MM.1S (cell line): ENCODE results near the gene LMCD1.

Source experiments
- DNase-seq: peaks from one replicate; pipeline ENCODE4 v3.0.0-alpha.2; 2015
- H2AFZ ChIP-seq: fragments of 300-600 bp; sonication (generic); 2 replicates; pipeline ENCODE4 v1.6.0; 2016; ENCODE audit warnings: antibody characterized with exemption, low read length
- H3F3A ChIP-seq: fragments of 300-600 bp; sonication (generic); 2 replicates; pipeline ENCODE4 v1.6.1; 2016; ENCODE audit warnings: mild to moderate bottlenecking, antibody characterized with exemption, low read length, moderate library complexity, mixed read lengths; ENCODE audit not compliant: insufficient read depth
- H3K27ac ChIP-seq: fragments of 300-600 bp; sonication (generic); 2 replicates; pipeline ENCODE4 v1.5.1; 2016; ENCODE audit warnings: mild to moderate bottlenecking, low read length
- H3K27me3 ChIP-seq: fragments of 300-600 bp; sonication (generic); replicated peaks from 2 replicates; pipeline ENCODE4 v1.6.0; 2016; ENCODE audit warnings: low read length; ENCODE audit not compliant: insufficient read depth
- H3K36me3 ChIP-seq: fragments of 300-600 bp; sonication (generic); replicated peaks from 2 replicates; pipeline ENCODE4 v1.6.1; 2016; ENCODE audit warnings: mild to moderate bottlenecking, low read length, mixed read lengths; ENCODE audit not compliant: insufficient read depth
- H3K4me1 ChIP-seq: fragments of 300-600 bp; sonication (generic); 2 replicates; pipeline ENCODE4 v1.6.1; 2016; ENCODE audit warnings: low read length, mixed read lengths
- H3K4me2 ChIP-seq: fragments of 300-600 bp; sonication (generic); 2 replicates; pipeline ENCODE4 v1.6.0; 2016; ENCODE audit warnings: low read depth, low read length
- H3K4me3 ChIP-seq: fragments of 300-600 bp; sonication (generic); 2 replicates; pipeline ENCODE4 v1.5.1; 2016; ENCODE audit warnings: low read length, mixed read lengths
- H3K79me2 ChIP-seq: fragments of 300-600 bp; sonication (generic); 2 replicates; pipeline ENCODE4 v1.6.1; 2016; ENCODE audit warnings: mixed run types, low read length, mixed read lengths
- H3K9ac ChIP-seq: fragments of 300-600 bp; sonication (generic); 2 replicates; pipeline ENCODE4 v1.6.1; 2016; ENCODE audit warnings: low read length, mixed read lengths
- H3K9me2 ChIP-seq: fragments of 300-600 bp; sonication (generic); replicated peaks from 2 replicates; pipeline ENCODE4 v1.6.1; 2016; ENCODE audit warnings: mild to moderate bottlenecking, low read length, mixed read lengths; ENCODE audit not compliant: insufficient read depth
- H3K9me3 ChIP-seq: fragments of 300-600 bp; sonication (generic); replicated peaks from 2 replicates; pipeline ENCODE4 v1.6.1; 2016; ENCODE audit warnings: mild to moderate bottlenecking, low read length, mixed read lengths; ENCODE audit not compliant: insufficient read depth
- H4K20me1 ChIP-seq: fragments of 300-600 bp; sonication (generic); 2 replicates; pipeline ENCODE4 v1.6.1; 2016; ENCODE audit warnings: mild to moderate bottlenecking, low read length, moderate library complexity, mixed read lengths; ENCODE audit not compliant: insufficient read depth
- CTCF ChIP-seq: fragments of 300-600 bp; sonication (generic); IDR thresholded peaks from 2 replicates; pipeline ENCODE4 v1.5.1; 2016; ENCODE audit warnings: antibody characterized with exemption, low read length, mixed read lengths
- EZH2 ChIP-seq: fragments of 300-600 bp; sonication (generic); optimal IDR thresholded peaks from 2 replicates; pipeline ENCODE3; 2017; ENCODE audit warnings: low read depth, mild to moderate bottlenecking, antibody characterized with exemption, low read length, mixed read lengths
- EZH2phosphoT487 ChIP-seq: fragments of 300-600 bp; sonication (generic); IDR thresholded peaks from 2 replicates; pipeline ENCODE4 v1.6.1; 2018; ENCODE audit warnings: antibody characterized with exemption, low read length

The LMCD1 gene

DNA sequence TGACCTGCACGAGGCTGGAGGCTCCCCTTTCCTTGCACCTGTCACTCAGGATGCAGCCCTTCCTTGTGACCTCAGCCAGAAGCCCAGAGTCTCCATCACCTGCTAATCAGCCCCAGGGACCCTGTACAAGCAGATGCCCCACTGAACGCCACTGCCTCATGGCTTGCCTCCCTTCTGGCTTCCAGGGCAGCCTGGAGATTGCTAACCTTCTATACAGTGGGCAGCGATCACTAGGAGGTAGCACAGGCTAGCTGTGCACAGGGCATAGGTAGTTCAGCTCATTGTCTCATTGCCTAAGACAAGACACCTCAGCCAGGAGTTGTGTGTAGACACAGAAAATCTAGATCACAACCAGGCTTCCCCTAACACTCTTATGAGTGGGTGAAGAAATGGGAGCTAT is 93.6 kb downstream of the LMCD1 start:
- H3K36me3 ChIP-seq, result no peaks in the 10 kb centered on the region
- no peak overlapping the region for H2AFZ ChIP-seq
- DNase-seq, result no peak
- no peaks in the 10 kb centered on the region for H3K79me2 ChIP-seq
- no peak overlapping the region for H3K4me3 ChIP-seq
- no peak overlapping the region for H3K9ac ChIP-seq
- H3K9me3 ChIP-seq, result no peaks in the 10 kb centered on the region
- TF ChIP-seq CTCF, result no peak
- no peaks in the 10 kb centered on the region for H4K20me1 ChIP-seq
- H3F3A ChIP-seq, result no peaks in the 10 kb centered on the region
- H3K9me2 ChIP-seq, result no peaks in the 10 kb centered on the region
- H3K4me1 ChIP-seq, result no peaks in the 10 kb centered on the region
- no peaks in the 10 kb centered on the region for H3K27me3 ChIP-seq
- H3K27ac ChIP-seq, result no peak overlapping the region
- H3K4me2 ChIP-seq, result no peak overlapping the region

DNA sequence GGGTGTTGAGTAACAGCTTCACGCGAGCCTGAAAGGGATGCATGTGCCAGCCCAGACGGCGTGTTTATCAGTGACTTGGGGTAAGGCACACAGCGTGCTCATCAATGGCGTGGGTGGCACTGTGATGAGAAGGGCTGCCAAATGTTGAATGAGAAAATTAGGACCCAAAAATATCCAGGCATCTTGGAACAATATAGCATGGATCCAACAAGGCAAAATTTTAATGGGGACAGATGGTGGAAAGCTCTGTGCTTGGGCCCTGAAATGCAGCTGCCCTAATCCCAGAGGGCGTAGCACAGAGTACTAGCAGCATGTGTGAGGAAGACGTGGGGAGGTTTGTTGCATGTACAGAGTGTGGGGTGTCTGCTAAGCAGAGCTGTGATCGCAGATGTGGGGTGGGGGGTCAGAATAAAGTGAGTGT is 94.1 kb downstream of the LMCD1 start:
- Histone ChIP-seq H3K36me3 (no peaks in the 10 kb centered on the region), H3K9me2 (no peaks in the 10 kb centered on the region), H3F3A (no peaks in the 10 kb centered on the region), H3K4me1 (no peaks in the 10 kb centered on the region), H3K4me3 (no peak overlapping the region), H3K79me2 (no peaks in the 10 kb centered on the region), H3K4me2 (no peak overlapping the region), H3K27ac (no peak overlapping the region), H2AFZ (no peak overlapping the region), H3K27me3 (no peaks in the 10 kb centered on the region), H4K20me1 (no peaks in the 10 kb centered on the region), H3K9ac (no peak overlapping the region), H3K9me3 (no peaks in the 10 kb centered on the region)
- TF ChIP-seq CTCF, result no peak
- DNase-seq, result no peak

- no peak overlapping the region for H3K4me2 ChIP-seq
- DNase-seq, result no peak
- no peaks in the 10 kb centered on the region for H3K36me3 ChIP-seq
- H3K9ac ChIP-seq, result no peak overlapping the region
- TF ChIP-seq CTCF, result no peak
- TF ChIP-seq EZH2phosphoT487, result no peak
- TF ChIP-seq EZH2, result no peak
- H3K27ac ChIP-seq, result no peak overlapping the region
- H3K4me3 ChIP-seq, result no peak overlapping the region
- no peaks in the 10 kb centered on the region for H3K4me1 ChIP-seq
- H3K27me3 ChIP-seq, result no peaks in the 10 kb centered on the region
- no peaks in the 10 kb centered on the region for H3K9me2 ChIP-seq
- no peaks in the 10 kb centered on the region for H3F3A ChIP-seq
- no peaks in the 10 kb centered on the region for H3K79me2 ChIP-seq
- no peak overlapping the region for H2AFZ ChIP-seq
- H4K20me1 ChIP-seq, result no peaks in the 10 kb centered on the region
- no peaks in the 10 kb centered on the region for H3K9me3 ChIP-seq
These were observed 94.9 kb downstream of the LMCD1 start for GRCh38 chr3:8596321-8597218.
